Neutrophil (primary cell): Measurements from ENCODE around the gene GAGE12J.
A peak's percentile ranks its signal among the peaks of the same experiment; 100 is the strongest.
"Not testable (repeated sequence)": the region's sequence is repeated elsewhere in the genome, so short reads cannot be mapped to it uniquely, and the experiment has no call there.

ENCODE experiments used
- H3K27ac ChIP-seq: fragments of 200-600 bp; sonication (generic); 2 replicates; pipeline ENCODE4 v1.5.1; 2016; ENCODE audit warnings: mild to moderate bottlenecking, moderate library complexity
- H3K27me3 ChIP-seq: fragments of 200-600 bp; sonication (generic); 2 replicates; pipeline ENCODE4 v1.6.0; 2016; ENCODE audit warnings: mild to moderate bottlenecking
- H3K36me3 ChIP-seq: fragments of 200-600 bp; sonication (generic); 2 replicates; pipeline ENCODE4 v1.5.1; 2017
- H3K4me1 ChIP-seq, 2 experiments: fragments of 200-600 bp in 1 of 2; sonication (generic) in 1 of 2; 1 replicate in 1 of 2; 2 replicates in 1 of 2; pipeline versions ENCODE4 v1.5.1 to v1.6.1; 2013 to 2016; ENCODE audit warnings: low read depth in 1 of 2, low read length in 1 of 2, mild to moderate bottlenecking in 1 of 2, moderate library complexity in 1 of 2; ENCODE audit not compliant: control insufficient read depth in 1 of 2, insufficient read depth in 1 of 2
- H3K4me3 ChIP-seq, 2 experiments: fragments of 200-600 bp in 1 of 2; sonication (generic) in 1 of 2; 1 replicate in 1 of 2; 2 replicates in 1 of 2; pipeline ENCODE4 v1.5.1; 2013 to 2016; ENCODE audit warnings: low read depth in 1 of 2, low read length in 1 of 2, mild to moderate bottlenecking in 1 of 2, moderate library complexity in 1 of 2
- H3K9me3 ChIP-seq: fragments of 200-600 bp; sonication (generic); 2 replicates; pipeline ENCODE4 v1.5.1; 2016
- CTCF ChIP-seq: fragments of 200-600 bp; sonication (generic); IDR thresholded peaks from 2 replicates; pipeline ENCODE4 v1.5.1; 2016; ENCODE audit warnings: antibody characterized with exemption

The GAGE12J gene

GRCh38 chrX:49308604-49309269 lies 13.1 kb upstream of the GAGE12J start:
- TF ChIP-seq CTCF: no peak
- H3K4me3 ChIP-seq: peak overlapping the region; percentile 56 to 61

GRCh38 chrX:49309401-49309981 lies 12.3 kb upstream of the GAGE12J start:
- no peaks in the 10 kb centered on the region for H3K27me3 ChIP-seq
- no peak for TF ChIP-seq CTCF
- H3K9me3 ChIP-seq: no peaks in the 10 kb centered on the region
- peak overlapping the region; percentile 56 to 61 for H3K4me3 ChIP-seq
- H3K36me3 ChIP-seq: no peaks in the 10 kb centered on the region
- peak overlapping the region; percentile 74 for H3K27ac ChIP-seq
- peaks cover 19 to 21% of the 10 kb centered on the region in 2 experiments for H3K4me1 ChIP-seq

More at GRCh38 chrX:49308604-49309269, 13.1 kb upstream of the GAGE12J start:
- Histone ChIP-seq H3K4me1 (peaks cover 19 to 21% of the 10 kb centered on the region in 2 experiments), H3K27ac (peak overlapping the region; percentile 74), H3K36me3 (no peaks in the 10 kb centered on the region), H3K27me3 (no peaks in the 10 kb centered on the region), H3K9me3 (no peaks in the 10 kb centered on the region)

GRCh38 chrX:49310371-49310770 lies 11.5 kb upstream of the GAGE12J start:
- no peaks in the 10 kb centered on the region for H3K36me3 ChIP-seq
- peaks cover 19 to 21% of the 10 kb centered on the region in 2 experiments for H3K4me1 ChIP-seq
- TF ChIP-seq CTCF: no peak
- H3K9me3 ChIP-seq: no peaks in the 10 kb centered on the region
- no peak overlapping the region for H3K4me3 ChIP-seq
- H3K27me3 ChIP-seq: no peaks in the 10 kb centered on the region
- H3K27ac ChIP-seq: no peak overlapping the region

GRCh38 chrX:49312176-49312575 lies 9.7 kb upstream of the GAGE12J start:
- no peak overlapping the region for H3K27ac ChIP-seq
- H3K36me3 ChIP-seq: no peaks in the 10 kb centered on the region
- no peaks in the 10 kb centered on the region for H3K9me3 ChIP-seq
- no peaks in the 10 kb centered on the region for H3K27me3 ChIP-seq
- peaks cover 19 to 21% of the 10 kb centered on the region in 2 experiments for H3K4me1 ChIP-seq
- H3K4me3 ChIP-seq: no peak overlapping the region
- TF ChIP-seq CTCF: no peak

- Histone ChIP-seq H3K27me3 (no peaks in the 10 kb centered on the region), H3K9me3 (no peaks in the 10 kb centered on the region), H3K27ac (no peak overlapping the region), H3K4me3 (no peak overlapping the region), H3K4me1 (peaks cover 5 to 6% of the 10 kb centered on the region in 2 experiments), H3K36me3 (no peaks in the 10 kb centered on the region)
- TF ChIP-seq CTCF: no peak
Measured at GRCh38 chrX:49316085-49316484, 5.8 kb upstream of the GAGE12J start.

- H3K9me3 ChIP-seq, H3K36me3 ChIP-seq, H3K27me3 ChIP-seq, H3K27ac ChIP-seq, H3K4me3 ChIP-seq, H3K4me1 ChIP-seq: not testable (repeated sequence)
Measured at GRCh38 chrX:49322266-49322665, 429 bp downstream of the GAGE12J start.

- not testable (repeated sequence) for H3K27me3 ChIP-seq, H3K27ac ChIP-seq, H3K4me3 ChIP-seq, H3K4me1 ChIP-seq, H3K9me3 ChIP-seq, H3K36me3 ChIP-seq
Measured at GRCh38 chrX:49323735-49324134, 1.9 kb downstream of the GAGE12J start.

GRCh38 chrX:49330421-49330820 lies 8.6 kb downstream of the GAGE12J start:
- not testable (repeated sequence) for H3K4me1 ChIP-seq, H3K27ac ChIP-seq

GRCh38 chrX:49331282-49331681 lies 9.4 kb downstream of the GAGE12J start, which contains the start of gene GAGE13:
Gene GAGE13 (plus strand): TSS chrX:49331582. CDS start chrX:49332738, 1,156 bp downstream.
- H3K27me3 ChIP-seq: not testable (repeated sequence)

More at GRCh38 chrX:49330421-49330820, 8.6 kb downstream of the GAGE12J start:
- not testable (repeated sequence) for H3K27me3 ChIP-seq, H3K9me3 ChIP-seq, H3K36me3 ChIP-seq, H3K4me3 ChIP-seq

More at GRCh38 chrX:49331282-49331681, 9.4 kb downstream of the GAGE12J start, which contains the start of gene GAGE13:
- H3K36me3 ChIP-seq, H3K9me3 ChIP-seq, H3K4me1 ChIP-seq, H3K27ac ChIP-seq, H3K4me3 ChIP-seq: not testable (repeated sequence)
